ENCODE results near the gene GSE1. TPM values are rescaled to one million over a fixed set of nuclear protein-coding genes. Genes with fewer than 3 reads are reported as not detected.
"Not testable (repeated sequence)": the region's sequence is repeated elsewhere in the genome, so short reads cannot be mapped to it uniquely, and the experiment has no call there.

Gene GSE1
- total and polyA plus RNA-seq, 11 donors: 18.1 to 48.4 (median 37.1) TPM

GRCh38 chr16:85588562-85589503 lies 24.3 kb upstream of the GSE1 start:
- Histone ChIP-seq H3K4me3 (no peak overlapping the region), H3K36me3 (no peaks in the 10 kb centered on the region), H3K27me3 (no peaks in the 10 kb centered on the region), H3K9me3 (no peaks in the 10 kb centered on the region), H3K4me1 (peaks cover 0 to 25% (median 9%) of the 10 kb centered on the region in 12 donors), H3K27ac (peak overlapping the region in 1 of 12 donors; percentile 46)
- intact Hi-C loops (cut with DNase I): no loop called here
- TF ChIP-seq POLR2A (IDR thresholded peaks at IDR 0.05): no peak
- TF ChIP-seq, protein P1, sequence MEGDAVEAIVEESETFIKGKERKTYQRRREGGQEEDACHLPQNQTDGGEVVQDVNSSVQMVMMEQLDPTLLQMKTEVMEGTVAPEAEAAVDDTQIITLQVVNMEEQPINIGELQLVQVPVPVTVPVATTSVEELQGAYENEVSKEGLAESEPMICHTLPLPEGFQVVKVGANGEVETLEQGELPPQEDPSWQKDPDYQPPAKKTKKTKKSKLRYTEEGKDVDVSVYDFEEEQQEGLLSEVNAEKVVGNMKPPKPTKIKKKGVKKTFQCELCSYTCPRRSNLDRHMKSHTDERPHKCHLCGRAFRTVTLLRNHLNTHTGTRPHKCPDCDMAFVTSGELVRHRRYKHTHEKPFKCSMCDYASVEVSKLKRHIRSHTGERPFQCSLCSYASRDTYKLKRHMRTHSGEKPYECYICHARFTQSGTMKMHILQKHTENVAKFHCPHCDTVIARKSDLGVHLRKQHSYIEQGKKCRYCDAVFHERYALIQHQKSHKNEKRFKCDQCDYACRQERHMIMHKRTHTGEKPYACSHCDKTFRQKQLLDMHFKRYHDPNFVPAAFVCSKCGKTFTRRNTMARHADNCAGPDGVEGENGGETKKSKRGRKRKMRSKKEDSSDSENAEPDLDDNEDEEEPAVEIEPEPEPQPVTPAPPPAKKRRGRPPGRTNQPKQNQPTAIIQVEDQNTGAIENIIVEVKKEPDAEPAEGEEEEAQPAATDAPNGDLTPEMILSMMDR (IDR thresholded peaks at IDR 0.05): no peak
- ATAC-seq: no peak
- WGBS, 4 donors: 63 to 71% (median 65%) methylated on average over 25 to 27 of the region's 27 CpGs
- no peak for DNase-seq

- intact Hi-C loops (cut with DNase I): no loop called here
- Histone ChIP-seq H3K4me1 (peaks cover 0 to 25% (median 9%) of the 10 kb centered on the region in 12 donors), H3K36me3 (no peaks in the 10 kb centered on the region), H3K4me3 (no peak overlapping the region), H3K9me3 (no peaks in the 10 kb centered on the region), H3K27me3 (no peaks in the 10 kb centered on the region), H3K27ac (no peak overlapping the region)
- 96 to 97% (median 97%) methylated on average over 20 of the region's 20 CpGs for WGBS, 4 donors
- DNase-seq (no peak), ATAC-seq (no peak)
- no peak for TF ChIP-seq POLR2A (IDR thresholded peaks at IDR 0.05)
- TF ChIP-seq, protein P1 (IDR thresholded peaks at IDR 0.05): no peak
Observed at GRCh38 chr16:85589688-85590505, 23.2 kb upstream of the GSE1 start.

- ATAC-seq (no peak), DNase-seq (no peak)
- TF ChIP-seq, protein P1 (IDR thresholded peaks at IDR 0.05): no peak
- no peak for TF ChIP-seq POLR2A (IDR thresholded peaks at IDR 0.05)
- no peaks in the 10 kb centered on the region for H3K36me3 ChIP-seq
- H3K4me3 ChIP-seq: no peak overlapping the region
- intact Hi-C loops (cut with DNase I): no loop called here
- H3K9me3 ChIP-seq: no peaks in the 10 kb centered on the region
- 95 to 98% (median 97%) methylated on average over 12 of the region's 12 CpGs for WGBS, 4 donors
- H3K4me1 ChIP-seq: peaks cover 0 to 25% (median 9%) of the 10 kb centered on the region in 12 donors
- no peaks in the 10 kb centered on the region for H3K27me3 ChIP-seq
- no peak overlapping the region for H3K27ac ChIP-seq
Observed at GRCh38 chr16:85590506-85590832, 22.7 kb upstream of the GSE1 start.

- Histone ChIP-seq H3K27me3 (no peaks in the 10 kb centered on the region), H3K36me3 (no peaks in the 10 kb centered on the region), H3K9me3 (no peaks in the 10 kb centered on the region), H3K27ac (no peak overlapping the region), H3K4me3 (no peak overlapping the region), H3K4me1 (peaks cover 0 to 19% (median 7%) of the 10 kb centered on the region in 12 donors)
- ATAC-seq: no peak
- 91 to 94% (median 91%) methylated on average over 10 to 11 of the region's 11 CpGs for WGBS, 4 donors
- intact Hi-C loops (cut with DNase I): no loop called here
- TF ChIP-seq, protein P1 (IDR thresholded peaks at IDR 0.05): no peak
- TF ChIP-seq POLR2A (IDR thresholded peaks at IDR 0.05): no peak
- DNase-seq: no peak
Observed at GRCh38 chr16:85591381-85591780, 21.7 kb upstream of the GSE1 start.

DNA sequence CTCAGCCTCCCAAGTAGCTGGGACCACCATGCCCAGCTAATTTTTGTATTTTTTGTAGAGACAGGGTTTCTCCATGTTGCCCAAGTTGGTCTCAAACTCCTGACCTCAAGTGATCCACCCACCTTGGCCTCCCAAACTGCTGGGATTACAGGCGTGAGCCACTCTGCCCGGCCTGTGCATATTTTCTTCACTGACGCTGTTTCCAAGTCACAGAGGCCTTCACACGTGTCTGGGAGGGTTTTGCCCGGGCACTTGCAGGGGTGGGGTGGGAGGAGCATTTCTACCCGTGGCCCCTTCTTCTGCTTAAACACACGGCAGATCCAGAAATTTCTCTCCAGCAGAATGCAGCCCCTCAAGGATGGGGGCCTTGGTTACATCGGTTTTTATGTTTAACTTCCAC lies 20.8 kb upstream of the GSE1 start:
- H3K9me3 ChIP-seq; H3K27me3 ChIP-seq; DNase-seq; H3K36me3 ChIP-seq; ATAC-seq; intact Hi-C loops (cut with DNase I); H3K4me3 ChIP-seq: not testable (repeated sequence)
- peaks cover 0 to 16% (median 3%) of the 10 kb centered on the region in 12 donors for H3K4me1 ChIP-seq
- WGBS, 4 donors: 69 to 76% (median 72%) methylated on average over 7 to 8 of the region's 8 CpGs
- peak overlapping the region in 1 of 12 donors; percentile 50 for H3K27ac ChIP-seq
